GM19438 (cell line): ENCODE measurements around the gene ATP5F1D.
"Not testable (repeated sequence)": the region's sequence is repeated elsewhere in the genome, so short reads cannot be mapped to it uniquely, and the experiment has no call there.

Experiments used
- ATAC-seq: cut with Tn5 transposase; IDR thresholded peaks from one replicate; pipeline ENCODE4 v1.9.1; 2021; ENCODE audit warnings: low read depth; ENCODE audit not compliant: unreplicated experiment

ATP5F1D gene

DNA sequence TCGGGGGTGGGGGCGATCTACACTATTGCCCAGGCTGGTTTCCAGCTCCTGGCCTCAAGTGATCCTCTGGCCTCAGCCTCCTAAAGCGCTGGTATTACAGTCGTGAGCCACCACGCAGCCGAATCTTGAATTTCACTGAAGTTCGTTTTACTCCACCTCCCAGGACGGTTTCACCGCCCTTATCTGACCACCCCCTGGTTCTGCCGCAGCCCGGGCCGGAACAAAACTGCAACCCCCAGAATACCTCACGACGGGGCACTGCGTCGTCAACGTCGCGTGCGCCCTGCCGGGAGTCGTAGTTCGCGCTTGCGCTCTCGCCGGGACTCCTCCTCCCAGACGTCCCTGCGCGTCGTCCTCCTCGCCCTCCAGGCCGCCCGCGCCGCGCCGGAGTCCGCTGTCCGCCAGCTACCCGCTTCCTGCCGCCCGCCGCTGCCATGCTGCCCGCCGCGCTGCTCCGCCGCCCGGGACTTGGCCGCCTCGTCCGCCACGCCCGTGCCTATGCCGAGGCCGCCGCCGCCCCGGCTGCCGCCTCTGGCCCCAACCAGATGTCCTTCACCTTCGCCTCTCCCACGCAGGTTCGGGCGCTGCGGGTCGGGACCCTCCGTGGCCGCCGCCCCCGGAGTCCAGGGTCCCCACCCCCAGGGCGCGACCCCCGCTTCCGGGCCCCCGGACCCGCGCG lies at the start of gene ATP5F1D:
Gene ATP5F1D, plus strand, starts transcription at position 335 of the 679 bp plus-strand sequence. Its CDS starts 100 bp downstream, at position 435.
- ATAC-seq: no peak

DNA sequence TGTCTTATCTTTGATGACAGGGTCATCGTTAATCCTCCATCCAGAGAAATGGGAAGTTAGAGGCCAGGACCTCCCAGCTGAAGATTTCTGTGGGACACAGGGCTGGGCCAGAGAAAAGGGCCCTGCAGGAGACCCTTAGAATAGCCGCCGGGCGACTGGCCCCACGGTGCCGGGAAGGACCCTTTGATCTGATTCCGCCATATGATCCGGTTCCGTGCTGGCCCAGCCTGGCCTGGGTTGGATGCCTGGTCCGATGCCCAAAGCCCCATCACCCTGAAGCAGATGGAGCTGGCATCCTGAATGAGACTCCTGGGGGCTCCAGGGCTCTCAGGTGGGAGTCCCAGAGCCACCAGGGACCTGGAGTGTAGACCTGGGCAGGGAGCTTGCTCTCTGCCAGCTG lies 42.0 kb upstream of the ATP5F1D start:
- no peak for ATAC-seq

DNA sequence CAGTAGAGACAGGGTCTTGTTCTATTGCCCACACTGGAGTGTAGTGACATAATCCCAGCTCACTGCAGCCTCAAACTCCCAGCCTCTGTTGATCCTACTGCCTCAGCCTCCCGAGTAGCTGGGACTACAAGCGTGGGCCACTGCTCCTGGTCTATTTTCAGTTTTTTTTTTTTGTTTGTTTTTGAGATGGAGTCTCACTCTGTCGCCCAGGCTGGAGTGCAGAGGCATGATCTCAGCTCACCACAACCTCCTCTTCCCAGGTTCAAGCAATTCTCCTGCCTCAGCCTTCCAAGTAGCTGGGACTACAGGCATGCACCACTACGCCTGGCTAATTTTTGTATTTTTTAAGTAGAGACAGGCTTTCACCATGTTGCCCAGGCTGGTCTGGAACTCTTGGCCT lies 40.9 kb upstream of the ATP5F1D start:
- ATAC-seq: not testable (repeated sequence)

DNA sequence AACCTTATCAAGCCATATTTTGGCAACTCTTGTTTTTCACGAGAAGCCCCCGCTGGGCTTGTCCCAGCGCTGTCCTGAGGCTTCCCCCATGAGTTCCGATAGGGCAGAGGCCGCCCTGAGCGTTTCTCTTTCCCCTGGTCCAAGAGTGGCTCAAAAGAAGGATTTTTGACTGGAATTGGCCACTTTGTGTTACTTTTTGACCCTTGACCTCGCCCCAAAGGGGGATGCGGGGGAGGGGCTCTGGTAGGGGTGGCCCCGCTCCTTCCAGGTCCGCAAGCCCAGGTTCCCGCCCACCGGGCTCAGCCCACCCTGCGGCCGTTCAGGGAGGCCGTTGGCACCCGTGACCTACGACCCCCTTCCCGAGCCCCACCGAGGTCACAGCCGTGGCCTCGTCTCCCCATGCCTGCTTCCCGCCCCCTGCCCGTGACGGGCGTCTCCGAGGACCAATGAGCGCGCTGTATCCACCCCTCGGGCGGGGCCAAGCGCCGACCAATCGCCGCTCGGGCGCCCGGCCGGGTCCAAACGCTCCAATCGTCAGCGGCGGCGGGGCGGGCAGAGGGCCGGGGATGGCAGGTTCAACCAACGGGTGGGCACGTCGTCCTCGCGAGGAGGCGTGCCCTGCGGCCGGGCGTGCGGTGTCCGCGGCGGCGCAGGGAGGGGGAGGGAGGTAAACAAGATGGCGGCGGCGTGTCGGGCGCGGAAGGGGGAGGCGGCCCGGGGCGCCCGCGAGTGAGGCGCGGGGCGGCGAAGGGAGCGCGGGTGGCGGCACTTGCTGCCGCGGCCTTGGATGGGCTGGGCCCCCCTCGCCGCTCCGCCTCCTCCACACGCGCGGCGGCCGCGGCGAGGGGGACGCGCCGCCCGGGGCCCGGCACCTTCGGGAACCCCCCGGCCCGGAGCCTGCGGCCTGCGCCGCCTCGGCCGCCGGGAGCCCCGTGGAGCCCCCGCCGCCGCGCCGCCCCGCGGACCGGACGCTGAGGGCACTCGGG lies 36.1 kb upstream of the ATP5F1D start, which contains the start of gene STK11:
Gene STK11, plus strand, starts transcription at position 665 of the 986 bp plus-strand sequence. CDS start 1,136 bp downstream, outside the sequence.
- ATAC-seq: peak; percentile 86

DNA sequence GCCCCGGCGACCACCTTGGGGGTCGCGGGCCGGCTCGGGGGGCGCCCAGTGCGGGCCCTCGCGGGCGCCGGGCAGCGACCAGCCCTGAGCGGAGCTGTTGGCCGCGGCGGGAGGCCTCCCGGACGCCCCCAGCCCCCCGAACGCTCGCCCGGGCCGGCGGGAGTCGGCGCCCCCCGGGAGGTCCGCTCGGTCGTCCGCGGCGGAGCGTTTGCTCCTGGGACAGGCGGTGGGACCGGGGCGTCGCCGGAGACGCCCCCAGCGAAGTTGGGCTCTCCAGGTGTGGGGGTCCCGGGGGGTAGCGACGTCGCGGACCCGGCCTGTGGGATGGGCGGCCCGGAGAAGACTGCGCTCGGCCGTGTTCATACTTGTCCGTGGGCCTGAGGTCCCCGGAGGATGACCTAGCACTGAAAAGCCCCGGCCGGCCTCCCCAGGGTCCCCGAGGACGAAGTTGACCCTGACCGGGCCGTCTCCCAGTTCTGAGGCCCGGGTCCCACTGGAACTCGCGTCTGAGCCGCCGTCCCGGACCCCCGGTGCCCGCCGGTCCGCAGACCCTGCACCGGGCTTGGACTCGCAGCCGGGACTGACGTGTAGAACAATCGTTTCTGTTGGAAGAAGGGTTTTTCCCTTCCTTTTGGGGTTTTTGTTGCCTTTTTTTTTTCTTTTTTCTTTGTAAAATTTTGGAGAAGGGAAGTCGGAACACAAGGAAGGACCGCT lies 35.2 kb upstream of the ATP5F1D start:
- no peak for ATAC-seq

DNA sequence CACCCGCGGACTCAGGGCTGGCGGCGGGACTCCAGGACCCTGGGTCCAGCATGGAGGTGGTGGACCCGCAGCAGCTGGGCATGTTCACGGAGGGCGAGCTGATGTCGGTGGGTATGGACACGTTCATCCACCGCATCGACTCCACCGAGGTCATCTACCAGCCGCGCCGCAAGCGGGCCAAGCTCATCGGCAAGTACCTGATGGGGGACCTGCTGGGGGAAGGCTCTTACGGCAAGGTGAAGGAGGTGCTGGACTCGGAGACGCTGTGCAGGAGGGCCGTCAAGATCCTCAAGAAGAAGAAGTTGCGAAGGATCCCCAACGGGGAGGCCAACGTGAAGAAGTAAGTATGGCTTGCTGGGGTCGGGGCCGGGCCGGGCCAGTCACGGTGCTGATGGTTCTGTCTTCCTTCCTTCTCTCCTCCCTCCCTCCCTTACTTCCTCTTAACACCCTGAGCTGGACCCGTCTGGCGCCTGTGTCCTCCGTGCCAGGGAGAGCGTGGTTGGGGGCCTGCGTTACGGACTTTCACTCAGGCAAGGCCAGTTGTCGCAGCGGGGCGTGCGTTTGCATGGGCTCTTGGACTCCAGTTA lies 34.6 kb upstream of the ATP5F1D start:
- ATAC-seq: no peak

DNA sequence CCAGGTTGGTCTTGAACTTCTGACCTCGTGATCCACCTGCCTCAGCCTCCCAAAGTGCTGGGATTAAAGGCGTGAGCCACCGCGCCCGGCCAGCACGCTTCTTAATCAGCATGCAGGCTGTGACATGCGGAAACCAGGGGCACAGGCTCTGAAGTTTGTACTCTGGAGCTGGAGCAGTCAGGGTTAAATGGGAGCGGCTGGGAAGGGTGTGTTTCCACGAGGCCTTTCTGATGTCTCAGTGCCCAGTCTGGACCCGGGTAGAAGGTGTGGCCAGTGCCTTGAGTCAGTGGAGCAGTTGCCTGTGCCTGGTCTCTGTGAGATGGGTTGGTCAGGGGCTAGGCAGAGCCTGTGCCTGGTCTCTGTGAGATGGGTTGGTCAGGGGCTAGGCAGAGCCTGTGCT lies 32.7 kb upstream of the ATP5F1D start:
- not testable (repeated sequence) for ATAC-seq

DNA sequence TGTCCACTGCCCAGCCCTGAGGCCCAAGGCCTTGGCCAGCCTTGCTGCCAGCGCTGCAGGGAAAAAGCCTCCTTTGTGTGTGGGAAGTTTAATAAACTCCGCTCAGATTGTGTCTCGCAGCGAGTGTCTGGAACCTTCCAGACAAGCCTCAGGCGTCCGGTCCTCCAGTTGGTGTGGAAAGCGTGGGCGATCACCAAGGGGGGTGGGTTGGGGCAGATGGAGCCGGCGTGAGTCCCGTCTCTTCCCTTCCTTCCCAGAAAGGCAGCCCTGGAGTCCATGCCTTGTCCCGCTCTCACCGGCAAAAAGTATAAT lies 31.4 kb upstream of the ATP5F1D start:
- no peak for ATAC-seq

DNA sequence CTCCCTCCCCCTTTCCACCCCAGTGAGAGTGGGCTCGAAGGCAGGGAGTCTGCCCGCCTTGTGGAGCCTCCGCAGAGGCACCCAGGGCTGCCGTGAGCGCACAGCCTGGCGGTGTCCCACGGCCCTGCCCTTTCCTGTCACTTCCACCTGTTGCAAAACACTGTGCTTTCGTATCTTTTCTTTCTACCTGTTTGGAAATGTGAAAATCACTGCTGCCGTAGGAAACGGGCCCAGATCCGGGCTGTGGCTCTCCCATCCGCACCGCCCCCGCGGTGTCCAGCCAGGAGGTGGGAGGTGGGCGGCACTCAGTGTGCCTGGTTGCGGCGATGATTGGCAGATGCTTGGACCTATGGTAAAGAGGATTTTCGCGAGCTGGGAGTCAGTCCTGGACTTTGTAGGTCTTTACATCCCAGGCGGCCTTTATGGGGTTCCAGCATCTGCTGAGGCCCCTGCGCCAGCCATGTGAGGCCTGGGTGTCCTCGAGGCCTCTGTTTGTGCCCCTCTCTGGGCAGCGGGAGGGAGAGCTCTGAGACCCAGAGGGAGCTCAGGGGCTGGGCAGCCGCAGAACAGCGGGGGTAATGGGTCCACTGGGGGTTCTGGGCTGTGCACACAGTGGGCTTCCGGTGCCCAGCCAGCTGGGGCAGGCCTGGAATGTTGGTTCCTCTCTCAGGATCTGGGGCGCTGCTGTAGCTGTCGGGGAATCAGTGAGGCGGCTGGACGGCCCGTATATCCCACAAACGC lies 29.9 kb upstream of the ATP5F1D start:
- no peak for ATAC-seq

DNA sequence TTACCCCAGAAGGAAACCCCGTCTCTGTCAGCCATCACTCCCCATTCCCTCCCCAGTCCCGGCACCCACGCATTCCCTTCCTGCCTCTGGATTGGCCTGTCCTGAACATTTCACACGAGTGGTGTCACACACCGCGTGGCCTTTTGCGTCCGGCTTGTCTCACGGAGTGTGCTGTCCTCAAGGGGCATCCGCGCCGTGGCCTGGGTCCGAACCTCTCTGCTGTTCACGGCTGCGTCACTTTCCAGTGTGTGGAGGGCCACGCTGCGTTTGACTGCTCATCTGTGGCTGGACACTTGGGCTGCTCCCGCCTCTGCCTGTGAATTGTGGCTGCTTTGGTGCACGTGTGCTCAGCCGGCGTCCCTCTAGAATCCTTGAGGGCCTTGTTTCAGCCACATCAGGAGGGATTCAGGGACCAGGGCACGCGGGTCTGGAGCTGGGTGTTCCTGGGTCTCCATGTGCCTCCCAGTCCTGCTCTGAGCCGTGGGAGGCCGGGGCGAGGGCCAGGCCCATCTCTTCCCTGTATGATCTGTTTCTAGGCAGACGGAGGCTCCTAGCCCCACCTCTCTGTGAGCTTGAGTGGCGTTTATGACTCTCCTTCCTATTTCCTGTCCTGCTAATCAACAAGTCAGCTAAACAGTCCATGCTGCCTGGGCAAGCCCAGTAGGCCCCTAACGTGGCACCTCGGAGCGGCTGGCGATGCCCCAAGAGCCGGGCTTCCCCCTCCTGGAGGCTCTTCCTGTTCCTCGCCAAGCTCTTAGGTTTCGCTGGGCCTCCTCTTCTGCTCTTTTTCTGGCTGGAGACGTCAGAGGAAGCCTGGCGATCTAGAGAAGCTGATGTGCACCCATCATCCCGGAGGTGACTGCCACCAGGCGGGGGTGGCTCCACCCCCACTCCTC lies 27.9 kb upstream of the ATP5F1D start:
- ATAC-seq: no peak

DNA sequence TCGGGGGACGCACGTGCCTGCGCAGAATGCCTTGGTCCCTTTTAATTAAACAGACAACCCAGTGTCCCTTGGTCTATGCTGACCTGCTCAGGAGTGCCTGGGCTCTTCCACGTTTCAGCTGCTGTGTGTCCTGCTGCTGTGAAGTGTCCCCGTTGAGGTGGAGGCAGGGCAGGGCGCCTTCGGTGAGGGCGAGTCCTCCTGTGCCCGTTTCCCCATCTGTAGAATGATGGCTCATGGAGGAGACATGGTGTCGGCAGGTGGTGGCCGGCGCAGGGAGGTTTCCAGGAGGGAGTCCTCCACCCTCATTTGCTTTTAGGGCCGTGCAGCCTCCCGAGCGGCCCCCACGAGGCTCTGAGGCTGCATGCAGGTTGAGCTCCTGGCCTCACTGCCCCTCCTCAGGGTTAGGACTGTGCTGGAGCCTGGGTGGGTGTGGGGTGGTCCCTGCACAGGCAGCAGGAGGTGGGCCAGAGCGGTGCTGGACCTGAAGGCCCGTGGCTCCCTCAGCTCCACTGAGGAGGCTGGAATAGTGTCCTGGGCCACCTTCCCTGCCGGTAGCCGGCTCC lies 27.2 kb upstream of the ATP5F1D start:
- ATAC-seq: no peak

DNA sequence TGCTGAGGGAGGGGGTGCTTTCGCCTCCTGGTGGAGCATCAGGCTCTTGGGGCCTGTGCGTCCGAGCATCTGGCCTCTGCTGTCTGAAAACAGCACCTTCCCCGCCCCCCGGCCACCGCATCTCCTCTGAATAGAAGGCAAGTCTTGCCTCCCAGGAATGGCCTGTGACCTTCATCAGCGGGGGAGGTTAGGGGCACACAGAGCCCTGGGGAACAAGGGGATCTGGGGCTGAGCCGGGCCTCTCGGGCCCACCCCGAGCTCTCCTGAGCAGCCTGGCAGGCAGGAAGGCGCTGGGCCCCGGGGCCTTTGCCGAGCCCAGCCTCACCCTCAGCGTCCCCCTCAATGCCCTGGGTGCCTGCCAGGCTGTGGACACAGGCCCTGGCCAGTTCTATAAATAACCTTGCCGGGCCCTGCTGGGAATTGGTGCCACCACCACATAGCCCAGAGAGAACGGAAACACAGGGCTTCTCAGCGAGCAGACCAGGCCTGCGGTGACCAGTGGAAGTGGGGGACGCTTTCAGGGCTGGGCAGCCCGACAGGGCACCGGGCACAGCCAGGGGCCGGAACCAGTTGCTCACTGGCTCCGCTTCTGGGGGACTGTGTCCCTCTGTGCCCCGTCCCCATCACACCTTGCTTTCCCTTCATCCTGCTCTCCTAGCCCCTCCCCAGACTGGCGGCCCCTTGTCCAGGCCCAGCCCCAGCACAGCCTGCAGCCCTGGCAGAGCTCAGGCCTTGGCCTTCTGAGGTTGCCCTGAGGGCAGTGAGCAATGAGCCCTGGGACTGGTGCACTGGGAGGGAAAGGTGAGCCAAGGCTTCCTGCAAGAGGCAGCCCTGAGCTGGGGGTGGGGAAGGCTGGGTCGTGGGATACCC lies 26.5 kb upstream of the ATP5F1D start:
- ATAC-seq: no peak

DNA sequence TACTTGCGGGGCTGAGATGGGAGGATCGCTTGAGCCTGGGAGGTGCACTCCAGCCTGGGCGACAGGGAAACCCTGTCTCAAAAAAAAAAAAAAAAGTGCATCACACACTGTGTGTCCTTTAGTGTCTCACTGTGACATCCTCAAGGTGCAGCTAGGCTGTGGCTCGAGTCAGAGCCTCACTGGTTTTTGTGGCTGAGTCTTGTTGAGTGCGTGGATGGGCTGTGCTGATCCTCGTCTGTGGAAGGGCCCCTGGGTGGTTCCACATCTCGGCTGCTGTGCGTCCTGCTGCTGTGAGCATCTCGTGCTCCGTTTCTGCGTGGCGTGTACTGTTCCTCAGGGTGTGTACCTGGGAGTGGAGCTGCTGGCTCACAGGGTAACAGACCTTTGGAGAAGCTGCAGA lies 24.8 kb upstream of the ATP5F1D start:
- no peak for ATAC-seq

DNA sequence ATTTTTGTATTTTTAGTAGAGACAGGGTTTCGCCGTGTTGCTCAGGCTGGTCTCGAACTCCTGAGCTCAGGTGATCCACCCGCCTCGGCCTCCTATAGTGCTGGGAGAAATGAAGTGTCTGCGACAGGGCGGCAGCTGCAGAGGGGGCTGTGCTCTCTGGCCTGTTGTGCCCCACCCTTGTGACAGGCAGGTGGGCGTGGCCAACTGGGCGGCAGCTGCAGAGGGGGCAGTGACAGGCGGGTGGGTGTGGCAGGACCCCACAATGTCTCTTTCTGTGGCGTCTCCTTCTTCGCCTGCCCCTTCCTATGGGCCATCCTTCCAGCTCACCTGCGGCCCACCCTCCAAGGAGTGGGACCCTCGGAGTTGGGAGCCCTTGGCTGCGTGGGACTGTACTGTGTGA lies 24.2 kb upstream of the ATP5F1D start:
- no peak for ATAC-seq

DNA sequence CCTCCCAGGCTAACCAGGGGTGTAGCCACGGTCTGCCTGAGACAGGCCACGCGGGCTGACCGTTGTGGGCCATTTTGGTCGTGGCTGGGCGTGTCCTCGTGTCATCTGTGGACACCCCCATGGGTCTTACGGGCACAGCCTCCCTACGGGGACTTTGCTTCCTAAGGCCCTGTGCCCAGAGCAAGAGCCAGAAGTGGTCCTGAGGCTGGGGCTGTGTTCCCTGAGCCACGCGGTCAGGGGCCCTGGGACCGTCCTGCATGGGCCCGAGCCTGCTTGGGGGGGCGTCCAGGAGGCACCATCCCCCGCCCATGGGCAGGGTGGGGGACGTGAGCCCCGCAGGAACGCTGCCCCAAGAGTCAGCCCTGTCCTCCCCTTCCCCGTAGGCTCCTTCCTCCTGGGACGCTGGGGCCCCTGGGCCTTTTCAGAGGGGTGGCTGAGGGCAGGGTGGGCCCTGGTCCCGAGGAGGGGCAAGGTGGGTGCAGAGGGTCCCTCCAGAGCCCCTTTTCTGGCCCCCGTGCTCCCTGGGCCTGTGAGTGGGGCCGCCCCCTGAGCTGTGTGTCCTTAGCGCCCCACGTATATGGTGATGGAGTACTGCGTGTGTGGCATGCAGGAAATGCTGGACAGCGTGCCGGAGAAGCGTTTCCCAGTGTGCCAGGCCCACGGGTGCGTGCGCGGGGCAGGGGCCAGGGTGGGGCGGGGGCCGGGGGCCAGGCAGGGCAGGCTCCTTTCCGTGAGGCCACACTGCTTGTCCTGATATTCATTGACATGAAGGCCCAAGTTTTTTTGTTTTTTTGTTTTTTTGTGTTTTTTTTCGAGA lies 22.6 kb upstream of the ATP5F1D start:
- ATAC-seq: no peak

DNA sequence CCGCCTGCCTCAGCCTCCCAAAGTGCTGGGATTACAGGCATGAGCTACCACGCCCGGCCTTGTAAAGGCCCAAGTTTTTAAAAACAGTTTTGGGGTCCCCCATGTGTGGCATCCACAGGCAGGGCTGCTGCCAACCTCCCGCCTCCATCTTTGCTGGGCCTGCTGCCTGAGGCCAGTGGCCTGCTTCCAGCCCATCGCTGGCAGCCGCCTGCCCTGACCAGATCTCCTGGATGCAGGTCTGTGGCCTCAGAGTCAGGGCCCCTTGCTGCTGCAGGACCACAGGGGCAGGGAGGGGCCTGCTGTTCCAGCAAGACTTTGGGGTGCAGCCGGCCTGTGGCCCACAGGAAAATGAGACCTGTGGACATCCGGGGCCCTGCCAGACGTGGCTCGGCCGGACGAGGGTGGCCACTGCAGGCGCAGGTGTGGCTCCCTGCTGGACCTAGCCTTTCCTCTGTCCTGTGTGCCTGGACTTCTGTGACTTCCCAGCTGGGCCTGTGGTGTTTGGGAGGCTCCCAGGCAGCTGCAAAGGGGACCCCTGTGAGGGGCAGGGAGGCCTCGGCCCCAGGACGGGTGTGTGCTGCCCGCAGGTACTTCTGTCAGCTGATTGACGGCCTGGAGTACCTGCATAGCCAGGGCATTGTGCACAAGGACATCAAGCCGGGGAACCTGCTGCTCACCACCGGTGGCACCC lies 21.6 kb upstream of the ATP5F1D start:
- no peak for ATAC-seq
